ENCODE data around the gene SYPL1.

Gene SYPL1

GRCh38 chr7:106101726-106102125 is 10.4 kb downstream of the SYPL1 start:
- no peak overlapping the region for H3K27ac ChIP-seq
- TF ChIP-seq ZFX (IDR thresholded peaks at IDR 0.05; ENCODE audit: borderline replicate concordance) (no peak), CTCF (IDR thresholded peaks at IDR 0.05) (no peak)

GRCh38 chr7:106100863-106101629 is 11.1 kb downstream of the SYPL1 start:
- no peak for TF ChIP-seq ZFX (IDR thresholded peaks at IDR 0.05; ENCODE audit: borderline replicate concordance)
- no peak for TF ChIP-seq CTCF (IDR thresholded peaks at IDR 0.05)

GRCh38 chr7:106099539-106099938 is 12.6 kb downstream of the SYPL1 start:
- TF ChIP-seq CTCF (IDR thresholded peaks at IDR 0.05) (no peak), ZFX (IDR thresholded peaks at IDR 0.05; ENCODE audit: borderline replicate concordance) (no peak)
- H3K27ac ChIP-seq = no peak overlapping the region

More at GRCh38 chr7:106100863-106101629, 11.1 kb downstream of the SYPL1 start:
- H3K27ac ChIP-seq = no peak overlapping the region

- H3K27ac ChIP-seq = no peak overlapping the region
Measured at GRCh38 chr7:106098889-106099288, 13.2 kb downstream of the SYPL1 start.

GRCh38 chr7:106095634-106096033 is 16.5 kb downstream of the SYPL1 start:
- H3K27ac ChIP-seq = no peak overlapping the region
- no peak for TF ChIP-seq CTCF (IDR thresholded peaks at IDR 0.05)
- no peak for TF ChIP-seq ZFX (IDR thresholded peaks at IDR 0.05; ENCODE audit: borderline replicate concordance)

More at GRCh38 chr7:106098889-106099288, 13.2 kb downstream of the SYPL1 start:
- TF ChIP-seq CTCF (IDR thresholded peaks at IDR 0.05) (no peak), ZFX (IDR thresholded peaks at IDR 0.05; ENCODE audit: borderline replicate concordance) (no peak)

GRCh38 chr7:106094780-106095179 is 17.3 kb downstream of the SYPL1 start:
- TF ChIP-seq ZFX (IDR thresholded peaks at IDR 0.05; ENCODE audit: borderline replicate concordance) (no peak), CTCF (IDR thresholded peaks at IDR 0.05) (no peak)
- no peak overlapping the region for H3K27ac ChIP-seq

GRCh38 chr7:106092204-106092603 is 19.9 kb downstream of the SYPL1 start:
- TF ChIP-seq CTCF (IDR thresholded peaks at IDR 0.05) (no peak), ZFX (IDR thresholded peaks at IDR 0.05; ENCODE audit: borderline replicate concordance) (no peak)
- no peak overlapping the region for H3K27ac ChIP-seq
